IPS-18a (cell line): ENCODE results near the gene GMPR.
A peak's percentile ranks its signal among the peaks of the same experiment; 100 is the strongest.

Experiments
- H3K27ac ChIP-seq: one replicate; pipeline ENCODE4 v1.5.1; 2013; ENCODE audit warnings: low read length
- H3K27me3 ChIP-seq: one replicate; pipeline ENCODE4 v1.6.1; 2013; ENCODE audit warnings: mild to moderate bottlenecking, low read length; ENCODE audit not compliant: control insufficient read depth, insufficient read depth
- H3K36me3 ChIP-seq: one replicate; pipeline ENCODE4 v1.6.1; 2013; ENCODE audit warnings: low read depth, low read length; ENCODE audit not compliant: control insufficient read depth
- H3K4me1 ChIP-seq: one replicate; pipeline ENCODE4 v1.6.1; 2013; ENCODE audit warnings: low read depth, low read length; ENCODE audit not compliant: control insufficient read depth
- H3K4me3 ChIP-seq: one replicate; pipeline ENCODE4 v1.5.1; 2013; ENCODE audit warnings: low read length
- H3K9ac ChIP-seq: one replicate; pipeline ENCODE4 v1.6.1; 2013; ENCODE audit warnings: mild to moderate bottlenecking, low read length, moderate library complexity
- H3K9me3 ChIP-seq: one replicate; pipeline ENCODE4 v1.6.1; 2013; ENCODE audit warnings: low read depth, low read length; ENCODE audit not compliant: control insufficient read depth

GMPR gene

DNA sequence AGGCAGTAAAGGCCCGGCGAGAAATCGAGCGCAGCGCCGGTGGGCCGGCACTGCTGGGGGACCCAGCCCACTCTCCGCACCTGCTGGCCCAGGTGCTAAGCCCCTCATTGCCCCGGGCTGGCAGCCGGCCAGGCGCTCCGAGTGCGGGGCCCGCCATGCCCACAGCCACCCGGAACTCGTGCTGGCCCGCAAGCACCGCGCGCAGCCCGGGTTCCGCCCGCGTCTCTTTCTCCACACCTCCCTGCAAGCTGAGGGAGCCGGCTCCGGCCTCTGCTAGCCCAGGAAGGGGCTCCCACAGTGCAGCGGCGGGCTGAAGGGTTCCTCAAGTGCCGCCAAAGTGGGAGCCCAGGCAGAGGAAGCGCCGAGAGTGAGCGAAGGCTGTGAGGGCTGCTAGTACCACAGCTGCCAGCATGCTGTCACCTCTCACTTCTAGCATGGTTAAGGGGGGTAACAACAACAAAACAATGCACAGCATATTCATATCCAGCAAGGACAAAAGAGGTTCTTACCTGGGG lies 11.3 kb upstream of the GMPR start:
- Histone ChIP-seq H3K9me3 (no peaks in the 10 kb centered on the region), H3K4me3 (no peak overlapping the region), H3K27ac (no peak overlapping the region), H3K36me3 (no peaks in the 10 kb centered on the region), H3K27me3 (peaks cover 17% of the 10 kb centered on the region), H3K9ac (no peak overlapping the region), H3K4me1 (peaks cover 15% of the 10 kb centered on the region)

DNA sequence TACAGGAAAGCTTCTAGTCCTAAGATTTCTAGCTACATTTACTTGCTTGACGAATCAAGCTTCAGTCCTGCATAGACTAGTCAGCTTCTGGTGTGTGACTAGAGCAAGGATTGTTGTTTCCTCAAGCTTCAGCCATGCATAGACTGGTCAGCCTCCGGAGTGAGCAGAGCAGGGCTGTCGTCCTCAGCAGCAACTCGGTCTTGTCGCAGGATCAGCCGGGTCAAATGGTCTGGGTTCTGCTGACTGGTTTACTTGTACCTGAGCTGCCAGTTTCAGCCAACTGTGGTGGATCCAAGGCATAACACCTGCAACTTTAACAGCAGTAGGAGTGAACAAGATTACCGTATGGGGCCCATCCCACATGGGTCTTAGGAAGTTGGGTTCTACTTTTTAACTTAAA lies 10.8 kb upstream of the GMPR start:
- no peaks in the 10 kb centered on the region for H3K9me3 ChIP-seq
- H3K9ac ChIP-seq: no peak overlapping the region
- peaks cover 17% of the 10 kb centered on the region for H3K27me3 ChIP-seq
- peaks cover 15% of the 10 kb centered on the region for H3K4me1 ChIP-seq
- H3K27ac ChIP-seq: no peak overlapping the region
- H3K36me3 ChIP-seq: no peaks in the 10 kb centered on the region
- H3K4me3 ChIP-seq: no peak overlapping the region

- Histone ChIP-seq H3K9ac (no peak overlapping the region), H3K36me3 (no peaks in the 10 kb centered on the region), H3K27me3 (peaks cover 17% of the 10 kb centered on the region), H3K4me3 (no peak overlapping the region), H3K27ac (no peak overlapping the region), H3K9me3 (no peaks in the 10 kb centered on the region), H3K4me1 (peaks cover 15% of the 10 kb centered on the region)
Measured at GRCh38 chr6:16228043-16228442, 10.3 kb upstream of the GMPR start.

DNA sequence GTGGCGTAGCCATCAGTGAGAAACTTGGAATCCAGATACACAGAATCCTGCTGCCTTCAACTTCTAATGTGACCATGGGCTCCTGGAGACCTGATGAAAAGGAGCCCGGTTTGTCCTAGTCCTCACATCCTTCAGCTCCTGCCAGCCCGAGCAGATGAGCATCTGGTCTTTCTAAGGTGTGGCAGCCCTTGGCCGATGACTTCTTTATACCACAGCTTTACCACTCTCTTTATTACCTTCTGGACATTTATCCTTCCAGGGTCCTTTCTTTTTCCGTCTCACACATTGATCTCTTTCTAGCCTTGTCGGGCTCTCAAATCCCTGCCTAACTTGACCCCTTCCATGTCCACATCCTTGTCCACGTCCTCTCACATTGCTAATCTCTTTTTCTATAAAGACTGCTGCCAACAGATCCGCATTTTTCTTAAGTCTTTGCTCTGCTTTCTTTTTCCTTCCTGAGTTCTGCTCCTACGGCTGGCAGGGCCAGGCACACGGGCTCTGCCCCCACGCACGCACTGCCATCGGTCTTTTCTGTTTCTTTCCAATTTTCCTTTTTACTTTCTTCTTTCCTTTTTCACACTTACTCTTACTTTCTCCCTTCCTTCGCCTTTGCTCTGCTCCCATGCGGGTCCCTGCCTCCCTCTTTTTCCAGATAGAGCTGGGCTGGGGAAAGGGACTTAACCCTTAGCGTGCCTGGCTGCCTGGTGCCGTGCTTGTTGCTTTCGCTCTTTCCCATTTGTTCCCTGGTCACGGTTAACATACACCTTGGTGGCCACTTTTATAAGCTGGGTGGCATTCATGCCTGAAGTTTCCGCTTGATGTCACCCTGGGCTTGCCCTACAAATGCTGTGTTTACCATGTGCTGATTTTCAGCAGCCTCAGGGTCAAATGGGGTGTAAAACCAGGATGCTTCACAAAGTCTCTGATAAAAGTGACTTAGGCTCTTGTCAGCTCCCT lies 9.4 kb upstream of the GMPR start:
- Histone ChIP-seq H3K4me3 (no peak overlapping the region), H3K4me1 (peaks cover 11% of the 10 kb centered on the region), H3K36me3 (no peaks in the 10 kb centered on the region), H3K9me3 (no peaks in the 10 kb centered on the region), H3K27me3 (peaks cover 17% of the 10 kb centered on the region), H3K27ac (no peak overlapping the region), H3K9ac (no peak overlapping the region)

GRCh38 chr6:16229700-16230099 lies 8.7 kb upstream of the GMPR start:
- H3K36me3 ChIP-seq: no peaks in the 10 kb centered on the region
- no peak overlapping the region for H3K27ac ChIP-seq
- H3K9me3 ChIP-seq: no peaks in the 10 kb centered on the region
- H3K4me3 ChIP-seq: no peak overlapping the region
- H3K4me1 ChIP-seq: peaks cover 11% of the 10 kb centered on the region
- no peak overlapping the region for H3K9ac ChIP-seq
- H3K27me3 ChIP-seq: peaks cover 17% of the 10 kb centered on the region

DNA sequence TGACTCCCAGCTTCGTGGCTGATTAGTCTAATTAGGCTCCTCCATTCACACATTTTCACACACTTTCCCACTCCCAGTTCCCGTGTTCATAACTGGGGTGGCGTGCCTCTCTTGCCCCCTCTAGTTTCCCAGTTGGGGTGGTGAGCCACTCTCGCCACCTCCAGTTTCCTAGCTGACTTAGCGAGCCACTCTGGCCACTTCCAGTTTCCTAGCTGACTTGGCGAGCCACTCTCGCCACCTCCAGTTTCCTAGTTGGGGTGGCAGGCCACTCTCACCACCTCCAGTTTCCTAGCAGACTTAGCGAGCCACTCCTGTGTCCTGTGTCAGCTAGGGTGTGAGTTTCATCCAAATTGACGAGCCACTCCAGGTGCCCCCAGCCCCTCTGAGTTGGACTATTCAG lies 7.4 kb upstream of the GMPR start:
- peaks cover 11% of the 10 kb centered on the region for H3K4me1 ChIP-seq
- H3K9me3 ChIP-seq: no peaks in the 10 kb centered on the region
- peaks cover 23% of the 10 kb centered on the region for H3K27me3 ChIP-seq
- H3K4me3 ChIP-seq: no peak overlapping the region
- H3K9ac ChIP-seq: no peak overlapping the region
- no peak overlapping the region for H3K27ac ChIP-seq
- no peaks in the 10 kb centered on the region for H3K36me3 ChIP-seq

- Histone ChIP-seq H3K36me3 (no peaks in the 10 kb centered on the region), H3K4me1 (peaks cover 11% of the 10 kb centered on the region), H3K4me3 (no peak overlapping the region), H3K9ac (no peak overlapping the region), H3K27me3 (peaks cover 34% of the 10 kb centered on the region), H3K9me3 (no peaks in the 10 kb centered on the region), H3K27ac (no peak overlapping the region)
Measured at GRCh38 chr6:16232086-16232485, 6.3 kb upstream of the GMPR start.

DNA sequence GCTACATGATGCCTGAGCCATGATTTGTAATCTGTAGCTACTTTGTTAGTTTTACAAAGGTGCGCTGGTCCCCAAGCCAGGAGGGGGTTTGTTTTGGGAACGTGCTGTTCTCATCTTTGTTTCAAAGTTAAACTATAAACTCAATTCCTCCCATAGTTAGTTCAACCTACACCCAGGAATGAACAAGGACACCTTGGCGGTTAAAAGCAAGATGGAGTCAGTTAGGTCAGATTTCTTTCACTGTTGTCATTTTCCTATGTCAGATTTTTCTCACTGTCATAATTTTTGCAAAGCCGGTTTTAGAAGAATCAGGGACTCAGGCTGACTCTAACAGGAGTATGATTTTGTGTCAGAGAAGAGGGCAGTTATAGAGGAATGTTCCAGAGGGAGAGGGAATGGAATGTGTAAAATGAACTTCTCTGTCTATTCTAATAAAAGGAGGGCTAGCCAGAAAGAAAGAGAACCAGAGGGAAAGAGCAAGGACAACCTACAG lies 2.3 kb upstream of the GMPR start:
- no peak overlapping the region for H3K4me3 ChIP-seq
- H3K27me3 ChIP-seq: peaks cover 57% of the 10 kb centered on the region
- peaks cover 3% of the 10 kb centered on the region for H3K4me1 ChIP-seq
- H3K9me3 ChIP-seq: no peaks in the 10 kb centered on the region
- H3K27ac ChIP-seq: no peak overlapping the region
- H3K36me3 ChIP-seq: no peaks in the 10 kb centered on the region
- no peak overlapping the region for H3K9ac ChIP-seq

- Histone ChIP-seq H3K4me3 (no peak overlapping the region), H3K27ac (no peak overlapping the region), H3K27me3 (peaks cover 60% of the 10 kb centered on the region), H3K9me3 (no peaks in the 10 kb centered on the region), H3K4me1 (peaks cover 3% of the 10 kb centered on the region), H3K36me3 (no peaks in the 10 kb centered on the region), H3K9ac (no peak overlapping the region)
Measured at GRCh38 chr6:16236631-16237199, 1.7 kb upstream of the GMPR start.

DNA sequence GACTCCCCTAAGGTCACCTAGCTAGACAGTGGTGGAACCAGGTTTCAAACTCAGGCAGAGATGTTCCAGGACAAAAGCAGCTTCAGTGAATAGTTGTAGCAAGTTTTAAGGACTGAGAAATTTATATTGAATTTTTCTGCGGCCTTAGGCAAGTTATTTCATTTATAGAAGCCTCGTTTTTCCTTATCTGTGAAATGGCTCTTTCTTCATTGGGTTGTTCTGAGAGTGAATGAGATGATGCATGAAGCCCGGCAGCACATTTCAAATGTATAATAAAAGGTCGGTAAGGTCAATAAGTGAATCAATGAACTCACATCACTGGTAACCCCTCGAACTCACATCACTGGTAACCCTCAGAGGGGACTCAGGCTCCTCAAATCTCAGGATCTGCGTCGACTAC lies 1.1 kb upstream of the GMPR start:
- no peaks in the 10 kb centered on the region for H3K36me3 ChIP-seq
- H3K27me3 ChIP-seq: peaks cover 60% of the 10 kb centered on the region
- no peak overlapping the region for H3K27ac ChIP-seq
- no peak overlapping the region for H3K9ac ChIP-seq
- H3K4me1 ChIP-seq: peaks cover 3% of the 10 kb centered on the region
- no peak overlapping the region for H3K4me3 ChIP-seq
- no peaks in the 10 kb centered on the region for H3K9me3 ChIP-seq

GRCh38 chr6:16238963-16239797 lies 793 bp downstream of the GMPR start:
- Histone ChIP-seq H3K9me3 (no peaks in the 10 kb centered on the region), H3K4me1 (peaks cover 3% of the 10 kb centered on the region), H3K36me3 (no peaks in the 10 kb centered on the region), H3K27me3 (peaks cover 60% of the 10 kb centered on the region), H3K27ac (no peak overlapping the region), H3K9ac (no peak overlapping the region), H3K4me3 (peak overlapping the region; percentile 58)
